Medulla oblongata (tissue), 1 donor: ENCODE data around the gene ZNF578.
"Not testable (repeated sequence)": the region's sequence is repeated elsewhere in the genome, so short reads cannot be mapped to it uniquely, and the experiment has no call there.

Experiments
- DNase-seq: peaks from one replicate; pipeline ENCODE4 v3.0.0-alpha.2; 2015; ENCODE audit errors: extremely low spot score

ZNF578 gene

DNA sequence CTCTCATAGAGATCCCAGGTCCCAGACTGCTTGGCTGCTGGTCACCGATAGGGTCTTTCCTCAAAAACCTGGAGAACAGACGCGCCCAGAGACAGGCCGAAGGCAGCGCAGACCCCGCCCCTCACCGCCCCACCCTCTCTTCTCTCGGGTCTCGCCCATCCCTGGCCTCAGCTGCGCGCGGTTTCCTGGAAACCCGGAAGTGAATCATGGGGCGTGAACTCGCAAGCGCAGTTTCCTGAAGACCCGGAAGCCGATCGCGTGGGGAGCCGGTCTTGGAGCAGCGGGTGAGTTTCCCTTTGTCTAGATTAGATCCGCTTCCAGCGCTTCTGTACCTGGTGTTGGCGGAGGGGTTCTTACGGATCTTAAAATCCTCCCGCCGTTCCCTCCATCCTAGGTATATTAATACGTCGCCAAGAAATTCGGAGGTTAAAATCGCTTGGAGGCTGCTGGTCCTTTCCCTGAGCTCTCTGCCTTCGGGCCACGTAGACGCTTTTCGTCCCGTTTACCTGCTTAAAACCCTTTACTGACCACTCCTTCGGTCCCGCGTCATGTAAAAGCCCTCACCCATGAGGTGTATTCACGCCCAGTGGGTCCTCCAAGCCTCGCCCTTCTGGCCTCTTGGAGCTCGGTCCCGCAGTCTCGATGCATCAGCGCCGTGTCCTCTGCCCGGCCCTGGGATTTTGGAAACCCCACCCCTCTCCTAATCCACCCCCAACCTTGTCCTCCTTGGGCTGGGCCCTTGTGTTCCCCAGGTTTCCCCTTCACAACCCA, at the start of gene ZNF578:
ZNF578 (plus strand) TSS at position 230 of the 771 bp plus-strand sequence. CDS start 48,293 bp downstream, outside the sequence.
- DNase-seq = peak; percentile 62

DNA sequence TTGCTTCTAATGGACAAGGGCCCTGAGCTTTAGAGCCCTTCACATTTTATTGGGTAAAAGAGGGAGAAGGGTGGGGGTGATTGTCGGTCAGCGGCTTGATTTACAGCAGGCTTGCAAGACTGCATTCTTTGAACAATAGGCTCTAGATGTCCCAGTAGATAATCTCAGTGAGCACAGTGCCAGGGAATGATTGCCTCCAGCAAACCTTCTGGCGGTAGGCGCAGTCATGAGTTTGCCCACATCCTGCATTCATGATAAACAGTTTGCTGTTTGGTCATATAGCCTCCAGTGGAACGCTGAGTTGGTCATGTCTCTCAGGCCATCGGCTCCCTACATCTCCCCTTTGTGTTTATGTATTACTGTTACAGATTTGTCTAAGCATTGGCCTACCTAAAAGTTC, 43.1 kb upstream of the ZNF578 start:
- no peak for DNase-seq

DNA sequence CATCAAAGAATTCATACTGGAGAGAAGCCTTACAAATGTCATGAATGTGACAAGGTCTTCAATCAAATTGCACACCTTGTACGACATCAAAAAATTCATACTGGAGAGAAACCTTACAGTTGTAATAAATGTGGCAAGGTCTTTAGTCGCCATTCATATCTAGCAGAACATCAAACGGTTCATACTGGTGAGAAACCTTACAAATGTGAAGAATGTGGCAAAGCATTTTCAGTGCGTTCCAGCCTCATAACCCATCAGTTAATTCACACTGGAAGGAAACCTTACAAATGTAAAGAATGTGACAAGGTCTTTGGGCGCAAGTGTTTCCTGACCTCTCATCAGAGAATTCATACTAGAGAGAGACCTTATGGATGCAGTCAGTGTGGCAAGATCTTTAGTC, 37.6 kb upstream of the ZNF578 start:
- no peak for DNase-seq

DNA sequence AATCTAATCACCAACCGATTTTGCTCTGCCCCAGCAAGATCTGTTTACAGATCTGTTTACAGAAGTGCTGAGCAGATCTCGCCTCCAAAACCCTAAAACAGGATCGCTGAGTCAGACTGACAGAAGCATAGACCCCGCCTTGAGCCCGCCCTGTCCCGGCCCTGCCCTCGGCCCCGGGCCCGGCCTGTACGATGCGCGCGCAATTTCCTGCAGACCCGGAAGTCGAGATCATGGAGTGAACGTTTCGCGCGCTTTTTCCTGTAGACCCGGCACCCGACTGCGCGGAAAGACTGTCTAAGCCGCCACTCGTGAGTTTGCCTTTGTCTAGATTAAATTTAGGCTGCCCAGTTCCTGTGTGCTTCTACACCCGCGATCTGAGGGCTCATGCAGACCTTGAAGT, 24.4 kb upstream of the ZNF578 start, which contains the start of gene ZNF534:
ZNF534 (plus strand) TSS at position 212 of the 400 bp plus-strand sequence. CDS start 2,327 bp downstream, outside the sequence.
- no peak for DNase-seq

DNA sequence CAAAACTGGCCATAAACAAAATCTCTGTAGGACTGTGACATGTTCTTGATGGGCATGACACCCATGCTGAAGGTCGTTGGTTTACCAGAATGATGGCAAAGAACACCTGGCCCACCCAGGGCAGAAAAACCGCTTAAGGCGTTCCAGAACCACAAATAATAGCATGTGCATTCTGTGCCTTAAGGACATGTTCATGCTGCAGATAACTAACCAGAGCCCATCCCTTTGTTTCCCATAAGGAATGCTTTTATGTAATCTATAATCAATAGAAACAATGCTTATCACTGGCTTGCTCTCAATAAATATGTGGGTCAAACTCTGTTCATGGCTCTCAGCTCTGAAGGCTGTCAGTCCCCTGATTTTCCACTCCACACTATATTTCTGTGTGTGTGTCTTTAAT, 11.2 kb upstream of the ZNF578 start:
- DNase-seq = no peak

DNA sequence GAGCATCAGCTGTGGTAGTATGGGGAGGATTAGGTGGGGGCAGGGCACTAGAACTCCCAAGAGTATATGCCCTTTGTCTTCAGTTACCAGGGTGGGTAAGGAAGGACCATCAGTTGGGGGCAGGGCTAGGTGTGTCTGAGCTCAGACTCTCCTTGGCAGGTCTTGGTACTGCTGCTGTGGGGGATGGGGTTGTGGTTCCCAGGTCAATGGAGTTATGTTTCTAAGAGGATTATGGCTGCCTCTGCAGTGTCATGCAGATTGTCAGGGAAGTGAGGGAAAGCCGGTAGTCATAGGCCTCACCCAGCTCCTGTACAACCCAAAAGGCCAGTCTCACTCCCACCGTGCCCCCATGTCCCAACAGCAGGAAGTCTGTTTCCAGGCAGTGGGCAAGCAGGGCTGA, 8.8 kb upstream of the ZNF578 start:
- DNase-seq = no peak

DNA sequence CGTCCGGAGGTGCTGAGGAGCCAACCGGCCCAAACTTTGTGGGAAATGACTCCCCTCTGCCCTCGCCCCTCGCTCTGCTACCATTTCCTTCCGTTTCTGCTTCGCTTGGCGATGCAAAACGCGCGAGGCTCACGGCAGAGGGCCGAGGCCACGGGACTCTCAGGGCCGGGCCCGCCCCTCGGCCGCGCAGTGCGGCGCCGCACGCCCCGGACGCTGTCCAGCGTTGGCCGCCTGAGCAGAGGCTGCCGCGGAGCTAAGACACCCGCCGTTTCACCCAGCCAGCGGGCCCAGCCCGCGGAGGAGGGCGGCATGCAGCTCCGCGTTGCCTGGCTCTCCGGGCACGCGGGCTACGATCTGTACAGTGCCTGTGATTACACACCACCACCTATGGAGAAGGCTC, 2.1 kb upstream of the ZNF578 start:
- DNase-seq = no peak

DNA sequence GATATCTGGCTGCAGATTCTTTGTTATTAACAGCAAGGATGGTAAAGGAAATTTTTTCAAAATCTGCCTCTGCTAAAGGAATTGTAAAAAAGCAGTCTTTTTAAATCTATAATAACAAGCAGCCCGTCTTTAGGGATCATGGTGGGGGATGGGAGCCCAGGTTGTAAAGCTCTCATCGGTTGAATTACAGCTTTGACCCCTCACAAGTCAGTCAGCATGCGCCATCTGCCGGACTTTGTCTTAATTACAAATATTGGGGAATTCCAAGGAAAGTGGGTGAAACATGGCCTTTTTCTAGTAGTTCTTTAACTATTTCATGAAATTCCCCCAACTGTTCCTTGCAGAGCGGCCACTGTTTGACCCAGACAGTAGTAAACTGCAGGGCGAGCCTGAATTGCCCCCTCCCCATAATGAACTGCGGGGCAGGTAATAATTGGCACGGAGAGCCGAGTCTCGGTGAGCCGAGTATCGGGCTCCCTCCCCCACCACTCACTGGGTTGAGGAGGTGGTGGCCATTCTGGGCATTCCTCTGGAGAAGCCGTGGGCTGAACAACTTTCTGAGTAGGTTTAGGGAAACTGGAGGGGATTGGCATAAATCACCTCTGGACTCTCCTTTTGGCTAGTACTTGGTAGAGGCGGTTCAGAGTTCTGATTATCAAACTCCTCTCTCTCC, 11.6 kb downstream of the ZNF578 start:
- no peak for DNase-seq

DNA sequence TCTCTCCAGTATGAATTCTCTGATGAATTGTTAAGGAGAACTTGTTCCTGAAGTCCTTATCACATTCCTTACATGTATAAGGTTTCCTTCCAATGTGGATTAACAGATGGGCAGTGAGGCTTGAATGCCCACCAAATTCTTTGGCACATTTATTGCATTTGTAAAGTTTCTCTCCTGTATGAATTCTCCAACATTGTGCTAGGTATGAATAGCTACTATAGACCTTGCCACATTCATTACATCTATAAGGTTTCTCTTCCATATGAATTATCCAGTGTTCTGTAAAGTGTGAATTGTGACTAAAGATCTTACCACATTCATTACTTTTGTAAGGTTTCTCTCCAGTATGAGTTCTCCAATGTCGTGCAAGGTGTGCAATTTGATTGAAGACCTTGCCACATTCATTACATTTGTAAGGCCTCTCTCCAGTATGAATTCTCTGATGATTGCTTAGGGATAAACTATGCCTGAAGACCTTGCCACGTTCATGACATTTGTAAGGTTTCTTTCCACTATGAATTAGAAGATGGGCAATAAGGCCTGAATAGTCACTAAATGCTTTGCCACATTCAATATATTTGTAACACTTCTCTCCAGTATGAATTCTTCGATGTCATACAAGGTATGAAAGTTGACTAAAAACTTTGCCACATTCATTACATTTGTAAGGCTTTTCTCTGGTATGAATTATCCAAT, 20.4 kb downstream of the ZNF578 start:
- no peak for DNase-seq

DNA sequence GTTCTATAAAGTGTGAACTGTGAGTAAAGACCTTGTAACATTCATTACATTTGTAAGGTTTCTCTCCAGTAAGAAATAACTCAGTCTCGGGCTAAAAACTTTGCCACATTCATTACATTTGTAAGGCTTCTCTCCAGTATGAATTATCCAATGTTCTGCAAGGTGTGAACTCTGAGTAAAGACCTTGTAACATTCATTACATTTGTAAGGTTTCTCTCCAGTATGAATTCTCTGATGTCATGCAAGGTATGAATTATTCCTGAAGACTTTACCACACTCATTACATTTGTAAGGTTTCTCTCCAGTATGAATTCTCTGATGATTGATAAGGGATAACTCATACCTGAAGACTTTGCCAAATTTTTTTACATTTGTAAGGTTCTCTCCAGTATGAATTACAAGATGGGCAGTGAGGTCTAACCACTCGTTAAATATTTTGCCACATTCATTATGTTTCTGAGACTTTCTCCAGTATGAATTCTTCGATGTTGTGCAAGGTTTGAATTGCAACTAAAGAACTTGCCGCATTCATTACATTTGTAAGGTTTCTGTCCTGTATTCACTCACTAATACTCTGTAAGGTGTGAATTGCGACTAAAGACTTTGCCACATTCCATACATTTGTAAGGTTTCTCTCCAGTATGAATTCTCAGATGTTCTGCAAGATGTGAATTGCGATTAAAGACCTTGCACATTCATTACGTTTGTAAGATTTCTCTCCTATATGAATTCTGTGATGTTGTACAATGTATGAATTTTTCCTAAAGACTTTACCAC, 21.2 kb downstream of the ZNF578 start:
- no peak for DNase-seq

DNA sequence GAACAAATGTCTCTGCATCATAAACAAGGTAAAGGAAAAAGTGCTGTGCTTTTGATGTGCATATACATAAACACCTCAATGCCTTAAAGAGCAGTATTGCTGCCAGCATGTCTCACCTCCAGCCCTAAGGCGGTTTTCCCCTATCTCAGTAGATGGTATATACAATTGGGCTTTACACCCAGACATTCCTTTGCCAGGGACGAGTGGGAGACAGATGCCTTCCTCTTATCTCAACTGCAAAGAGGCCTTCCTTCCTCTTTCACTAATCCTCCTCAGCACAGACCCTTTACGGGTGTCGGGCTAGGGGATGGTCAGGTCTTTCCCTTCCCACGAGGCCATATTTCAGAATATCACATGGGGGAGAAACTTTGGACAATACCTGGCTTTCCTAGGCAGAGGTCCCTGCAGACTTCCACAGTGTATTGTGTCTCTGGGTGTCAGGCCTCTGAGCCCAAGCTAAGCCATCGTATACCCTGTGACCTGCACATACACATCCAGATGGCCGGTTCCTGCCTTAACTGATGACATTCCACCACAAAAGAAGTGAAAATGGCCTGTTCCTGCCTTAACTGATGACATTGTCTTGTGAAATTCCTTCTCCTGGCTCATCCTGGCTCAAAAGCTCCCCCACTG, 30.9 kb downstream of the ZNF578 start:
- DNase-seq = not testable (repeated sequence)

DNA sequence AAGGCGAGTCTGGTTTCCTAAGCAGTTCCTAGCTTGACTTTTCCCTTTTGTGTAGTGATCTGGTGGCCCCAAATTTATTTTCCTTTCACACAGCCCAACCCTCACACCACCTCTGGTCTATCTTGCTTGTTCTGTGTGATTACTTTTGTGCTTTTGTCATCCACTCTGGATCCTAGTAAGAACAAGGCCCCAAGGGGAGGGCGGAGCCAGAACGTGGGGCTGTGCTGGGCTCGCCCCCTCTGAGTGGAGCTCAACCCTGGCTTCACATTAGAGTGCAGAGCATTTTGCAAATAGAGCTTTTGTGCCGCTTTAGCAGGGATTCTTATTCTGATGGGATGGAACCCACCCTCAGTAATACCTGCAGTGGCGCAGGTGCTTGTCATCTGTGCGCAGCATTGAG, 31.7 kb downstream of the ZNF578 start:
- DNase-seq = not testable (repeated sequence)

DNA sequence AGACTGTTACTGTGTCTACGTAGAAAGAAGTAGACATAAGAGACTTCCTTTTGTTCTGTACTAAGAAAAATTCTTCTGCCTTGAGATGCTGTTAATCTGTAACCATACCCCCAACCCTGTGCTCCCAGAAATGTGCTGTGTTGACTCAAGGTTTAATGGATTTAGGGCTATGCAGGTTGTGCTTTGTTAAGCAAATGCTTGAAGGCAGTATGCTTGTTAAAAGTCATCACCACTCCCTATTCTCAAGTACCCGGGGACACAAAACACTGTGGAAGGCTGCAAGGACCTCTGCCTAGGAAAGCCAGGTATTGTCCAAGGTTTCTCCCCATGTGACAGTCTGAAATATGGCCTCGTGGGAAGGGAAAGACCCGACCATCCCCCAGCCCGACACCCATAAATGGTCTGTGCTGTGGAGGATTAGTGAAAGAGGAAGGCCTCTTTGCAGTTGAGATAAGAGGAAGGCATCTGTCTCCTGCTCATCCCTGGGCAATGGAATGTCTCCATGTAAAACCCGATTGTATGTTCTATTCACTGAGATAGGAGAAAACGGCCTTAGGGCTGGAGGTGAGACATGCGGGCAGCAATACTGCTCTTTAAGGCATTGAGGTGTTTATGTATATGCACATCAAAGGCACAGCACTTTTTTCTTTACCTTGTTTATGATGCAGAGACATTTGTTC, 32.3 kb downstream of the ZNF578 start:
- not testable (repeated sequence) for DNase-seq

DNA sequence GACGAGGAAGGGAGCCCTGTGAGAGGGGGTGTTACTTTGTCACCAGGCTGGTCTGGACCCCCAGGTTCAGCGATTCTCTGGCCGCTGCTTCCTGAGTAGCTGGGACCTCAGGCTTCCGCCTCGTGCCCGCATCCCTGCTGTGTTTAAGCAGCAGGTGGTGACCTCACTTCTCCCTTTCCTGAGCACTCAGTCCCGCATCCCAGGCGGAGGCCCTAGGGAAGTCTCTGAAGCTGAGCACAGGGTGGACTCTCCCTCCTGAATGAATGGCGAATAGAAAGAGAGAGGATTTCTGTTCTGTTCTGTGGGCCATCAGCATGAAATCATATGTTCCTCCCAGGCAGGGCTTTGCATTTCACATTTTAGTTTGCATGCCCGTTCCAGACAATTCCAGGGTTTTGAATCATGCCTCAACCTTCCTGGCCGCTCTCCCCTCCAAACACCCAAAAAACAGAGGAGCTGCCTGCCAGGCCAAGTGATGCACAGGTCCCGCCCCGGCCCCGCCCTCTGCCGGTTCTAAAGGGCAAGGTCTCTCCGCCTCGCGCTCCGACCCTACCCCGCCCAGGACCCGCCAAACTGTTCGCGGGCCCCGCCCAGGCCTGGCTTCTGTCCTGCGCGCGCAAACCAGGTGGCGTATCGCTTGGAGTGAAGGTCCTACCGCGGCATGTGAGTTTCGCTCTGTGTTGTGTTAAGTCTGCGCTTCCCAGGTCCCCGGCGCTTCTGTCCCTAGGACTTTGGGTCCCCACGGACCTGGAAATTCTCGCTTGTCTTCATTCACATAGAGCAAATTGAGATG, 39.0 kb downstream of the ZNF578 start:
- no peak for DNase-seq

DNA sequence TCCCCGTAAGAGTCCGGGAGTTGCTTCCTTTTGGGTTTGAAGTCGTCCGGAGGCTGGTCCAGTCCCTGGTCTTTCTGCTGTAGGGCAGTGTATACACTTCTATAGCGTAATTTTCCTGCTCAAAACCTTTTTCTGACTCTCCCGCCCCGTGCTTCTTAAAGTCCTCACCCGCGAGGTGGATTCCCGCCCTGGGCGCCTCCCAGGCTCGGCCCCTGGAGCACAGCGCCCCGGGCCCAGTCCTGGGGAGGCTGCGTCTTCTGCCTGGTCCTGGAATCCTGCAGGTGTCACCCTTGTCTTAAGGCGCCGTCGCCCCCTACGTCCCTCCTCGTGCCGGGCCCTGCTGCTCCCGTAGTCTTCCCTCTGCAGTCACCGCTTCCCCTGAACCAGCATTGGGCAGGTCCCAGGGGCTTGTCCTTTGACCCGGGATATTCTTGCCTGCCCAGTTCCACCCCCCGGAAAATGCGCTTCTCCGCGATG, 39.7 kb downstream of the ZNF578 start:
- no peak for DNase-seq

DNA sequence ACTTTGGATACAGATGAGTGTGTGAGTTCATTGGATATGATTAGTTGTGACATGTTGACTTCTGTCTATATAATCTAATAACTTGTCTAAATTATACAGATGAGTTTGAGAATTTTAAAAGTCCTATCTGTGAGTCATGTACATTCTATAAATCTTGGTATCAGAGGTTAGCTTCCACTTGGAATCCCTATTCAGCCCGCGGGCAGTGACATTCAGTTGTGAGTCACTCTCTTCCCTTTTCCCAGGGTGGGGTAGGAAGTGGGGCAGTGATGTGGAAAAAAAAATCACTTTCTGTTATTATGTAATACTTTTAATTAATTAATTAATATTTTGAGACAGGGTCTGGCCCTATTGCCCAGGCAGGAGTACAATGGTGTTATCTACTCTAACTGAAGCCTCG, 41.2 kb downstream of the ZNF578 start:
- no peak for DNase-seq

DNA sequence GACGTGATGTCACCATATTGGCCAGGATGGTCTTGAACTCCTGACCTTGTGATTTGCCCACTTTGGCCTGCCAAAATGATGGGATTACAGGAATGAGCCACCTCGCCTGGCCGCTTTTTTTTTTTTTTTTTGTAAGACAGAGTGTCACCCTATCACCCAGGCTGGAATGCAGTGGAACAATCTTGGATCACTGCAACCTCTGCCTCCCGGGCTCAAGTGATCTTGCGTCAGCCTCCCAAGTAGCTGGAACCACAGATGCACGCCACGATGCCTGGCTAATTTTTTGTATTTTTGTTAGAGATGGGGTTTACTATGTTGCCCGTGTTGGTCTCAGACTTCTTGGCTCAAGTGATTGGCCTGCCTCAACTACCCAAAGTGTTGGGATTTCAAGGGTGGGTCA, 45.2 kb downstream of the ZNF578 start:
- DNase-seq = no peak

DNA sequence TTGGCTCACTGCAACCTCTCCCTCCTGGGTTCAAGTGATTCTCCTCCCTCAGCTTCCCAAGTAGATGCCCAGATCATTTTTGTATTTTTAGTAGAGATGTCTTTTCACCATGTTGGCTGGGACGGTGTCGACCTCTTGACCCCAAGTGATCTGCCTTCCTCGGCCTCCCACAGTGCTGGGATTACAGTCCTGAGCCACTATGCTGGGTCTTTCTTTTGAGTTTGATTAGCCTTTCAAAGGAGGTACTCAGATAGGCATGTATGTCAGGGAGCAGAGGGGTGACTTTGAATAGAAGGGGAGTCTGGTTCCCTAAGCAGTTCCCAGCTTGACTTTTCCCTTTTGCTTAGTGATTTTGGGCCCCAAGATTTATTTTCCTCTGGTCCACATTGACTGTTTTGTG, 47.1 kb downstream of the ZNF578 start:
- not testable (repeated sequence) for DNase-seq

DNA sequence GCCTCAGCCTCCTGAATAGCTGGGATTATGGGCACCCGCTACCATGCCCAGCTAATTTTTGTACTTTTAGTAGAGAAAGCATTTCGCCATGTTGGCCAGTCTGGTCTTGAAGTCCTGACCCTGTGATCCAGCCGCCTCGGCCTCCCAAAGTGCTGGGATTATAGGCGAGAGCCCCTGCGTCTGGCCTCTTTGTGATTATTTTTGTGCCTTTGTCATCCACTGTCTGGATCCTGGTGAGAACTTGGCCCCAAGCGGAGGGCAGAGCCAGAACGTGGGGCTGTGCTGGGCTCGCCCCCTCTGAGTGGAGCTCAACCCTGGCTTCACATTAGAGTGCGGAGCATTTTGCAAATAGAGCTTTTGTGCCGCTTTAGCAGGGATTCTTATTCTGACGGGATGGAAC, 47.6 kb downstream of the ZNF578 start:
- not testable (repeated sequence) for DNase-seq

DNA sequence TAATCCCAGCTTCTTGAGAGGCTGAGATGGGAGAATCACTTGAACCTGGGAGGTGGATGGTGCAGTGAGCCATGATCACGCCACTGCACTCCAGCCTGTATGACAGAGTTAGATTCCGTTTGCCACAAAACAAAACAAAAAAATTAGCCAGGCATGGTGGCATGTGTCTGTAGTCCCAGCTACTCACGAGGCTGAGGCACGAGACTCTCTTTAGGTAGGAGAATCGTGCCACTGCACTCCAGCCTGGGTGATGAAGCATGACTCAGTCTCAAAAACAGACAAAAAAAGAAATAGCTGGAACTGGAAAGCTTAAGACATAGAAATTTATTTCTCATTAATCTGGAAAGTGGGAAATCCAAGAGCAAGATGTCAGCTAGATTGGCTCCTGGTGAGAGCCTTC, 53.9 kb downstream of the ZNF578 start:
- DNase-seq = no peak
